ENCODE data around the gene TBCCD1. TPM values are rescaled to one million over a fixed set of nuclear protein-coding genes. Genes with fewer than 3 reads are reported as not detected.

TBCCD1 gene
- total RNA-seq, 1 donor from 2014 or later: 20.1 TPM

DNA sequence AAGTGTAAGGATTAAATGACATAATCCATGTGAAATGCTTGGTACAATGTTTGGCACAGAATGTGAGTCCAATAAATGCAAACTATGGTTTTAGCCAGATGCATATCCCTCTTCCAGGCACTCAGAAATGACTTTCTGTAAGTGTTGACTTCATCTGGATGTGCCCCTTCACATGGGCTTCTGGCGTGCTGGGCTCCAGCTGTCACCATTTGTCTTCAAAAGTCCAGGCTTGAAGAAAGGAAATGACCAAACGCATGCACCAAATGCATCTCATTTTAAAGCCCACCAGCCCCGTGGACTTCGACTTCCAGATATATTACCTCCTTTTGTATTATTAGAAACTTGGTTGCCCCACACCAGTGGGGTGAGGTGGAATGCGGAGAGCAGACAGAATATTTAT lies 46.7 kb downstream of the TBCCD1 start:
- H3K27me3 Mint-ChIP-seq (ENCODE audit: low read depth): no peaks in the 10 kb centered on the region
- TF ChIP-seq, protein P1, sequence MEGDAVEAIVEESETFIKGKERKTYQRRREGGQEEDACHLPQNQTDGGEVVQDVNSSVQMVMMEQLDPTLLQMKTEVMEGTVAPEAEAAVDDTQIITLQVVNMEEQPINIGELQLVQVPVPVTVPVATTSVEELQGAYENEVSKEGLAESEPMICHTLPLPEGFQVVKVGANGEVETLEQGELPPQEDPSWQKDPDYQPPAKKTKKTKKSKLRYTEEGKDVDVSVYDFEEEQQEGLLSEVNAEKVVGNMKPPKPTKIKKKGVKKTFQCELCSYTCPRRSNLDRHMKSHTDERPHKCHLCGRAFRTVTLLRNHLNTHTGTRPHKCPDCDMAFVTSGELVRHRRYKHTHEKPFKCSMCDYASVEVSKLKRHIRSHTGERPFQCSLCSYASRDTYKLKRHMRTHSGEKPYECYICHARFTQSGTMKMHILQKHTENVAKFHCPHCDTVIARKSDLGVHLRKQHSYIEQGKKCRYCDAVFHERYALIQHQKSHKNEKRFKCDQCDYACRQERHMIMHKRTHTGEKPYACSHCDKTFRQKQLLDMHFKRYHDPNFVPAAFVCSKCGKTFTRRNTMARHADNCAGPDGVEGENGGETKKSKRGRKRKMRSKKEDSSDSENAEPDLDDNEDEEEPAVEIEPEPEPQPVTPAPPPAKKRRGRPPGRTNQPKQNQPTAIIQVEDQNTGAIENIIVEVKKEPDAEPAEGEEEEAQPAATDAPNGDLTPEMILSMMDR (conservative IDR thresholded peaks at IDR 0.05): no peak
- H3K4me1 Mint-ChIP-seq: peaks cover 13% of the 10 kb centered on the region
- no peaks in the 10 kb centered on the region for H3K36me3 Mint-ChIP-seq (ENCODE audit: low read depth)
- no peaks in the 10 kb centered on the region for H3K9me3 Mint-ChIP-seq
- no peak overlapping the region for H3K4me3 Mint-ChIP-seq
- H3K27ac Mint-ChIP-seq (ENCODE audit: unreplicated experiment): no peak overlapping the region
- DNase-seq (ENCODE audit: low read depth, low spot score): no peak

DNA sequence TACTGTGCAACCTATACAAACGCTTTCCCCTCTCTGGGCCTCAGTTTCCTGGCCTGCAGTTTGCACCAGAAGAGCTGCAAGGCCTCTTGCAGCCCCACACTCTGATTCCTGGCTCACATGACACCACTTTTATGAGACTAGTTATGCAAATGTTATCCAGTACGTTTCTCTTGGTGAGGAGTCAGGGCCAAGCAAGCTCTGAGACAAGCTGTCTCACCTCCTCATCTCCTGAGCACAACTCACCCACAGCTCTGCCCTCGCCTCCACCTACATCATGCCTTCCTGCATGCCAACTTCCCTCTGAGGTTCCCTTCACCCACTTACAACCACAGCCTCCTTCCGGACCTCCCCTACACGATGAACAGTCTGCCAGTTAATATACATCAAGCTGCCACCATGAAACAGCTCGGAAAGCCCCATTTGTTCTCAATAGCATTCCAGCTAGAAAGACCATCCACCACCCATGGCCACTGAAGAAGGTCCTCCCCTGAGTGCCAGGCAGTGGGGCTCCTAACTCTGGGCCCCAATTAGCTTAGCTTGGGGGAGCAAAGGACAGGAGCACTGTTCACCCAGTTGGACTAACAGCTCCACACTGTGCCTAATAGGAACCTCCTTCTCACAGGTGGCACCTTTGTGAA lies 48.0 kb downstream of the TBCCD1 start:
- no peaks in the 10 kb centered on the region for H3K36me3 Mint-ChIP-seq (ENCODE audit: low read depth)
- no peak overlapping the region for H3K27ac Mint-ChIP-seq (ENCODE audit: unreplicated experiment)
- peaks cover 9% of the 10 kb centered on the region for H3K27me3 Mint-ChIP-seq (ENCODE audit: low read depth)
- no peak overlapping the region for H3K4me3 Mint-ChIP-seq
- TF ChIP-seq, protein P1 (conservative IDR thresholded peaks at IDR 0.05): no peak
- peaks cover 10% of the 10 kb centered on the region for H3K4me1 Mint-ChIP-seq
- no peak for DNase-seq (ENCODE audit: low read depth, low spot score)
- no peaks in the 10 kb centered on the region for H3K9me3 Mint-ChIP-seq

DNA sequence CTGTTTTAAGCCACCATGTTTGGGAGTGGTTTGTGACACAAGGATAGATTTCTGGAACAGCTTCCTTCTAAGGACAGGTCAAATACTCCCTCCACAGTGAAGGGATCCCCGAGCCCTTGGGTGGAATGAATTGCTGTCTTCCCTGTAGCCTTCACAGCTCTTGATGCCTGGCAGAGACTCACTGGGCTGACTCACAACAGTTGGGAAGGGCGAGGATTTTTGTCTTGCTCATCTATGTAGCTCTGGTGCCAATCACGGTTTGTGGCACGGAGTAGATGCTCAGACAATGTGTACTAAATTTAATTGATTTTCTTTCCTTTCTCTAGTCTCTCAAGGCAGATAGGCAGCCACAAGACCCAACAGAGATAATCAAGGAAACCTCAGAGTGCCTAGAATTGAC lies 49.9 kb downstream of the TBCCD1 start:
- Mint-ChIP-seq H3K36me3 (ENCODE audit: low read depth) (no peaks in the 10 kb centered on the region), H3K27ac (ENCODE audit: unreplicated experiment) (no peak overlapping the region), H3K27me3 (ENCODE audit: low read depth) (peaks cover 15% of the 10 kb centered on the region), H3K9me3 (no peaks in the 10 kb centered on the region), H3K4me1 (peaks cover 6% of the 10 kb centered on the region), H3K4me3 (no peak overlapping the region)
- TF ChIP-seq, protein P1 (conservative IDR thresholded peaks at IDR 0.05): no peak
- no peak for DNase-seq (ENCODE audit: low read depth, low spot score)

DNA sequence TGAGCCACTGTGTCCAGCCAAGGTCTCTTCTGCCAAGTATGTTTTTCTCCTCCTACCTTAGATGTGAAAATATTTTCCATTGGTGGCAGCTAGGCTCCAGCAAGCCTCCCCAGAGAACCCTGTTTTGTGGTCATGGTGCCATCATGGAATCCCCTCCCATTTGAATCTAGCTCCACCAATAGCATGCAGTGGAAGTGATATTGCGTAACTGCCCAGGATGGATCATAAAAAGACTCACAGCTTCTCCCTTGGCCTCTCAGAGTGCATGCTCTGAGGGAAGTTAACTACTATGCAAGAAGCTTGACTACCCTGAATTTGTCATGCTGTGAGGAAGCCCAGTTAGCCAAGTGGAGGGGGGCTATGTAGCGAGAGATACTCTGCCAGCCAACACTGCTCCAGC lies 50.5 kb downstream of the TBCCD1 start:
- H3K27me3 Mint-ChIP-seq (ENCODE audit: low read depth): peaks cover 19% of the 10 kb centered on the region
- H3K4me1 Mint-ChIP-seq: peaks cover 6% of the 10 kb centered on the region
- TF ChIP-seq, protein P1 (conservative IDR thresholded peaks at IDR 0.05): no peak
- no peaks in the 10 kb centered on the region for H3K36me3 Mint-ChIP-seq (ENCODE audit: low read depth)
- H3K4me3 Mint-ChIP-seq: no peak overlapping the region
- H3K27ac Mint-ChIP-seq (ENCODE audit: unreplicated experiment): no peak overlapping the region
- H3K9me3 Mint-ChIP-seq: no peaks in the 10 kb centered on the region
- no peak for DNase-seq (ENCODE audit: low read depth, low spot score)

DNA sequence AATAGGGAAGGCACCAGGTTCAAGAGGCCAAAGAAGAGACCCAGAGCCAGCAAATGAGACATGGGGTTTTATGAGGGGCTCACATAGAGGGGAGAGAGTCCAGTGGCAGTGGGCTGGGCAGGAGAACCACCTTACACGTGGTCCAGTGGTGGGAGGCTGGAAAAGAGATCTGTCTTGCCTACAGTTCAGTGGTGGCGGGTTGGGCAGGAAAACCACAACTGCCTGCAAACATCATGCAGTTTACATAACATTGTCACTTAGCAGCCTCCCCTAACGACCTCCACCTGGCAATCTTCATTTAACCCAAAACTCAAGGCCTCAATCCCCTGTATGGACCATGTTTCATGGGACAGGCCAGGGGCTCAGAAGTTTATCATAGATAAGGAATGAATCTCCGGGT lies 52.0 kb downstream of the TBCCD1 start:
- no peak overlapping the region for H3K4me3 Mint-ChIP-seq
- no peak overlapping the region for H3K27ac Mint-ChIP-seq (ENCODE audit: unreplicated experiment)
- H3K9me3 Mint-ChIP-seq: no peaks in the 10 kb centered on the region
- no peak for DNase-seq (ENCODE audit: low read depth, low spot score)
- H3K27me3 Mint-ChIP-seq (ENCODE audit: low read depth): peaks cover 20% of the 10 kb centered on the region
- H3K4me1 Mint-ChIP-seq: peaks cover 6% of the 10 kb centered on the region
- no peaks in the 10 kb centered on the region for H3K36me3 Mint-ChIP-seq (ENCODE audit: low read depth)
- TF ChIP-seq, protein P1 (conservative IDR thresholded peaks at IDR 0.05): no peak
